Kidney epithelial cell (primary cell): ENCODE results near the gene OAS2. TPM values are rescaled to one million over a fixed set of nuclear protein-coding genes. Genes with fewer than 3 reads are reported as not detected.

Experiments
- DNase-seq: peaks from one replicate; pipeline ENCODE4 v3.0.0-alpha.2; 2010; ENCODE audit warnings: low read depth
- H3K27me3 ChIP-seq: 2 replicates; pipeline ENCODE4 v1.6.0; 2011; ENCODE audit warnings: low read length; ENCODE audit not compliant: control insufficient read depth, insufficient read depth
- H3K36me3 ChIP-seq: 2 replicates; pipeline ENCODE4 v1.5.1; 2011; ENCODE audit warnings: low read length; ENCODE audit not compliant: control insufficient read depth, insufficient read depth
- H3K4me3 ChIP-seq: 2 replicates; pipeline ENCODE4 v1.5.1; 2011; ENCODE audit warnings: low read depth, mild to moderate bottlenecking, control low read depth, low read length
- total RNA-seq: library from RNA; depleted of rRNA; stranded (reverse); fragments of >200 nt; gene quantifications from 2 replicates; pipeline ENCODE4 v1.2.3, GENCODE V29; 2015
- TF ChIP-seq, protein P1 (sequence below): IDR thresholded peaks from 2 replicates; pipeline ENCODE4 v1.5.1; 2011; ENCODE audit warnings: mild to moderate bottlenecking, moderate library complexity, low read length, control low read depth, inconsistent platforms; ENCODE audit not compliant: insufficient read depth, poor library complexity, severe bottlenecking

OAS2 gene
- total RNA-seq, 1 donor from 2014 or later = 3.6 TPM

DNA sequence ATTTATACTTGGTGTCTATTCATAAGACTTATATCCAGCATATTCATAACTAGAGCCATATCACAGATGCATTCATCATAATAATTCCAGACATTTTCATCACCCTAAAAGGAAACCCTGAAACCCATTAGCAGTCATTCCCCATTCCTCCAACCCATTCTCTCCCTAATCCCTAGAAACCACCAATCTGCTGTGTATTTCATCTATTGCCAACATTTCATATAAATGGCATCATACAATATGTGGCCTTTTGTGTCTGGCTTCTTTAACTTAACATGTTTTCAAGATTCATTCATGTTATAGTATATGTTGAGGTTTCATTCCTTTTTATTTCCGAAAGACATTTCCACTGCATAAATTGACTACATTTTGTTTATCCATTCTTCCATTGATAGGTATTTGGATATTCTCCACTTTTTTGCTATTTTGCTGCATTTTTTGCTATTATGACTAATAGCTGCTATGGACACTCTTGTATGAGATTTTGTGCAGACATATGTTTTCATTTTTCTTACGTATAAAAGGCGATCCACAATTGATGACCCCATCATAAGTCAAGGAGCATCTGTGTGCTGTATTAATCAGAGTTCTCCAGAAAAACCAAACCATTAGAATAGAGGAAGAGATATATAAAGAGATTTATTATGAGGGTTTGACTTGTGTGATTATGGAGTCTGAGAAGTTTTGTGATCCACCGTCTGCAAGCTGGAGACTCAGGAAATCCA lies 5.1 kb upstream of the OAS2 start:
- Histone ChIP-seq H3K27me3 (no peaks in the 10 kb centered on the region), H3K36me3 (no peaks in the 10 kb centered on the region), H3K4me3 (no peak overlapping the region)
- TF ChIP-seq, protein P1, sequence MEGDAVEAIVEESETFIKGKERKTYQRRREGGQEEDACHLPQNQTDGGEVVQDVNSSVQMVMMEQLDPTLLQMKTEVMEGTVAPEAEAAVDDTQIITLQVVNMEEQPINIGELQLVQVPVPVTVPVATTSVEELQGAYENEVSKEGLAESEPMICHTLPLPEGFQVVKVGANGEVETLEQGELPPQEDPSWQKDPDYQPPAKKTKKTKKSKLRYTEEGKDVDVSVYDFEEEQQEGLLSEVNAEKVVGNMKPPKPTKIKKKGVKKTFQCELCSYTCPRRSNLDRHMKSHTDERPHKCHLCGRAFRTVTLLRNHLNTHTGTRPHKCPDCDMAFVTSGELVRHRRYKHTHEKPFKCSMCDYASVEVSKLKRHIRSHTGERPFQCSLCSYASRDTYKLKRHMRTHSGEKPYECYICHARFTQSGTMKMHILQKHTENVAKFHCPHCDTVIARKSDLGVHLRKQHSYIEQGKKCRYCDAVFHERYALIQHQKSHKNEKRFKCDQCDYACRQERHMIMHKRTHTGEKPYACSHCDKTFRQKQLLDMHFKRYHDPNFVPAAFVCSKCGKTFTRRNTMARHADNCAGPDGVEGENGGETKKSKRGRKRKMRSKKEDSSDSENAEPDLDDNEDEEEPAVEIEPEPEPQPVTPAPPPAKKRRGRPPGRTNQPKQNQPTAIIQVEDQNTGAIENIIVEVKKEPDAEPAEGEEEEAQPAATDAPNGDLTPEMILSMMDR = no peak
- no peak for DNase-seq

DNA sequence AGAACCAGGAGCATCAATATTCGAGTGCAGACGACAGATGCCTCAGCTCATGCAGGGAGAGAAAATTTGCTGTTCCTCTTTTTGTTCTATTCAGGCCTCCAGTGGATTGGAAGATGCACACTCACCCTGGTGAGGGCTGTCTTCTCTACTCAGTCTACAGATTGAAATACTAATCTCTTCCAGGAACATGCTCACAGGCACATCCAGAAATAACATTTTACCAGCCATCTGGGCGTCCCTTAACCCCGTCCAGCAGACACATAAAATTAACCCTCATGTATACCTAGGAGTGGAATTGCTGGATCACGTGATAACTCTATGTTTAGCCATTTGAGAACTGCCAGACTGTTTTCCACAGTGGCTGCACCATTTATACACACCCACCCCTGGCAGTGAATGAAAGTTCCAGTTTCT lies 4.5 kb upstream of the OAS2 start:
- TF ChIP-seq, protein P1 = no peak
- no peaks in the 10 kb centered on the region for H3K36me3 ChIP-seq
- H3K4me3 ChIP-seq = no peak overlapping the region
- DNase-seq = no peak
- H3K27me3 ChIP-seq = no peaks in the 10 kb centered on the region

DNA sequence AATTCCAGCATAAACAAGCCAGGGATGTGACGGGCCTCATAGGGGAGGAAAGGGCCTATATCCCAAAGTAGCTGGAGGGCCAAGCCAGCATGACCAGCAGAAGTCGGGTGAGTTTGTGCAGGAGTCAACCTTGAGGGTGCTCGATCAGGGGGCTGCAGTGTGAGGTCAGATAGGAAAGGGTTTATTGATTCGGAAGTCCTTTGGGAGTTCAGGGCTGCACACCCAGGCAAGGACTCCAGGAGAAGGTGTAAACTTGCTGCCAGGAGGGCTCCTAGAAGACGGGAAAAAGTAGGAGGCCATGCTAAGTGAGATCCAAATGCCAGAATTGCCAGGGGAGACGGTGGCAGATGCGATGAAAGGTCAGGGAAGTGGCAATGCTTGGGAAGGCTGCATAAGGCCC lies 3.4 kb upstream of the OAS2 start:
- no peak for DNase-seq
- Histone ChIP-seq H3K36me3 (no peaks in the 10 kb centered on the region), H3K27me3 (no peaks in the 10 kb centered on the region), H3K4me3 (no peak overlapping the region)
- TF ChIP-seq, protein P1 = no peak

DNA sequence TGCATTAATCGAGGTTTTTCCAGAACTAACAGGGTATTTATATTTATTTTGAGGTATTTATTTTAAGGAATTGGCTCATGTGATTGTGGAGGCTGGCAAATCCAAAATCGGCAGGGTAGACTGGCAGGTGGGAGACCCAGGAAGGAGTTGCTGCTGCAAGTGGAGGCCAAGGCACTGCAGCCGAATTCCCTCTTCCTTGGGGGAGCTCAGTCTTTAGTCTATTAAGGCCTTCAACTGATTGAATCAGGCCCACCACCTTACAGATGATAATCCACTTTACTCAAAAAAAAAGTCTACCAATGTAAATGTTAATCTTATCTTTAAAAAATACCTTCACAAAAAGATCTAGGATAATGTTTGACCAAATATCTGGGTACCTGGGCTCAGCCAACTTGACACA lies 1.2 kb upstream of the OAS2 start:
- H3K36me3 ChIP-seq = no peaks in the 10 kb centered on the region
- TF ChIP-seq, protein P1 = no peak
- no peak for DNase-seq

DNA sequence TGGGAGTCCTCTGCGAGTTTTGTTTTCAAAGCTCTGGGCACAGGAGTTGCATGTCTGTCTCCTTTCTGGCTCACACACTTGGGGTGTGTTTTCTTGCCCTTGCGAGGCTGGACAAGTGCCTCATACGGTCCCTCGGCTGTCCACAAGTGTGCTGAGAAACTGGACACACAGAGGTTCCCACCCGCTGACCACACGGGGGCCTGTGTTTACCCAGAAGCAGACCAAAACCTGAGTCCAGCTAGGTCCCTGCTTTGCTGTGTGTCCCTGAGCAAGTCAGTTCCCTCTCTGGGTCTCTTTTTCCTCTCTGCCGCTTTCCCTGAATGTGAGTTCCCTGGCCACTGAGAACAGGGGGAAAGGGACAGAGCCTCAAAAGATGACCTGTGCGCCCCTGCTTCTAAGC lies 678 bp upstream of the OAS2 start:
- Histone ChIP-seq H3K36me3 (no peaks in the 10 kb centered on the region), H3K4me3 (no peak overlapping the region)
- TF ChIP-seq, protein P1 = no peak

More for the DNA sequence above, 1.2 kb upstream of the OAS2 start:
- H3K27me3 ChIP-seq = no peaks in the 10 kb centered on the region
- no peak overlapping the region for H3K4me3 ChIP-seq

DNA sequence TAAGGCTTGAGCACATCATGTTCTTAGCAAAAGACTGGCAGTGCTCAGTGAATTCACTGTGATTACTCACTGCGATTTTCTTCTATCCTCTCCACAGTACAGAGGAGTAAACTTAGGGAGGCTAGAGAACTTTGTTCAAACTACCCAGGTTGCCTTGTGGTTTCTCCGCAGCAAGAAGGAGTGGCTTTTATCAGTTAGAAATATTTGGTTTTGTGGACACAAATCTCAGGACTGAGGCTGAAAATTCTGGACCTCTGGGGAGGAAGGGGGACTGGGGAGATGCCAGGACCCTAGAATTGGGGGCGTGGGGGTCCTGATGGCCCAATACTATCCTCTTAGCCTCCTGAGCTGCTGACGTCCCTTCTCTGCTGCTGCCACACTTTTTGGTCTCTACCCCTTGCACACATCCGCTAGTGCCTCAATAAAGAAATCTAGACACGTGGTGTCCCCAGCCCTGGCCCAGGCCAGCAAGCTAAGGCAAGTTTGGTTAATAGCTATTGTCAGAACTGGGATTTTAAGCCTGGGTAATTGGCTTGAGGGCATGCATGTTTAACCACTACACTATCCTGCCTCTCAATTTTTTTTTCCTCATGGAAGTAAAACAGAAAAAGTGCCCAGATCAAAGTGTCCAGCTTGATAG lies 842 bp downstream of the OAS2 start:
- TF ChIP-seq, protein P1 = no peak
- no peaks in the 10 kb centered on the region for H3K36me3 ChIP-seq
- H3K4me3 ChIP-seq = no peak overlapping the region
- no peaks in the 10 kb centered on the region for H3K27me3 ChIP-seq
- DNase-seq = no peak

More for the DNA sequence above, 678 bp upstream of the OAS2 start:
- DNase-seq = no peak
- no peaks in the 10 kb centered on the region for H3K27me3 ChIP-seq
